Stimulated activated CD4-positive, alpha-beta T cell treated with anti-CD3 and anti-CD28 coated beads, Interleukin-12 subunit alpha, Interleukin-12 subunit beta, amount 100 ng/mL, for 24 hours (primary cell): ENCODE measurements around the gene POF1B.

Source experiments
- DNase-seq, 2 experiments: peaks; one replicate each; pipeline ENCODE4 v3.0.0-alpha.2; 2020; ENCODE audit warnings: low read depth in 2 of 2

Gene POF1B

DNA sequence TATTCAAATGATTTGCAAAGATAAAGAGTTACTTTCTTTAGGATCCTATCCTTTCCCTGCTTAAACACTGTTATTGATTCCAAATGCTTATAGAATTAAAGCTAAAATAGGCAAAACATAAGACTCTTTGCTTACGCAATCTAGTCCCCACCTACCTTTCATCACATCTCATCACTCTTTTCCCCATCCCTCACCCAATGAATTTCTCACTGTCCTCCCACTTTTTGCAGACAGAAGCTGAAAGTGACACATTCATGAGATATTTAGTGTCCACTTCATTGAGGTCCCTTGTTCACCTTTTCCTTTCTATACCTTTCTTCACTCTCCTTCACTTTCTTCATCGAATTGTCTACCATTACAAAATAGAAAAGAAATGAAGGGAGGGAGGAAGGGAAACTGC, 136.3 kb downstream of the POF1B start:
- no peak for DNase-seq
